Measurements from ENCODE around the gene LCP1. TPM values are rescaled to one million over a fixed set of nuclear protein-coding genes. Genes with fewer than 3 reads are reported as not detected.

LCP1 gene
- total RNA-seq, 1 experiment from 2014 or later: 0.63 TPM

- Histone ChIP-seq H3K9me3 (no peaks in the 10 kb centered on the region), H3K27me3 (no peaks in the 10 kb centered on the region)
- DNase-seq: no peak
Observed at GRCh38 chr13:46192412-46192811, 10.4 kb upstream of the LCP1 start.

GRCh38 chr13:46185634-46186033 is 3.7 kb upstream of the LCP1 start:
- Histone ChIP-seq H3K4me3 (no peak overlapping the region), H3K36me3 (no peaks in the 10 kb centered on the region), H3K27me3 (peaks cover 5% of the 10 kb centered on the region), H3K9me3 (no peaks in the 10 kb centered on the region)
- DNase-seq: no peak

More at GRCh38 chr13:46192412-46192811, 10.4 kb upstream of the LCP1 start:
- no peaks in the 10 kb centered on the region for H3K36me3 ChIP-seq
- H3K4me3 ChIP-seq: no peak overlapping the region

- DNase-seq: no peak
- peaks cover 5% of the 10 kb centered on the region for H3K27me3 ChIP-seq
- H3K36me3 ChIP-seq: no peaks in the 10 kb centered on the region
- H3K9me3 ChIP-seq: no peaks in the 10 kb centered on the region
- no peak overlapping the region for H3K4me3 ChIP-seq
Observed at GRCh38 chr13:46184277-46184699, 2.3 kb upstream of the LCP1 start.

GRCh38 chr13:46183018-46183946 is 1.3 kb upstream of the LCP1 start:
- peaks cover 5% of the 10 kb centered on the region for H3K27me3 ChIP-seq

GRCh38 chr13:46182491-46182877 is 507 bp upstream of the LCP1 start:
- no peak for DNase-seq
- no peaks in the 10 kb centered on the region for H3K9me3 ChIP-seq
- no peaks in the 10 kb centered on the region for H3K36me3 ChIP-seq
- H3K27me3 ChIP-seq: peaks cover 5% of the 10 kb centered on the region
- no peak overlapping the region for H3K4me3 ChIP-seq

More at GRCh38 chr13:46183018-46183946, 1.3 kb upstream of the LCP1 start:
- Histone ChIP-seq H3K36me3 (no peaks in the 10 kb centered on the region), H3K9me3 (no peaks in the 10 kb centered on the region), H3K4me3 (no peak overlapping the region)
- no peak for DNase-seq

- Histone ChIP-seq H3K27me3 (peaks cover 5% of the 10 kb centered on the region), H3K36me3 (no peaks in the 10 kb centered on the region), H3K9me3 (no peaks in the 10 kb centered on the region), H3K4me3 (no peak overlapping the region)
- no peak for DNase-seq
Observed at GRCh38 chr13:46181377-46181839, 569 bp downstream of the LCP1 start.

- DNase-seq: no peak
- Histone ChIP-seq H3K9me3 (no peaks in the 10 kb centered on the region), H3K36me3 (no peaks in the 10 kb centered on the region), H3K27me3 (peaks cover 5% of the 10 kb centered on the region), H3K4me3 (no peak overlapping the region)
Observed at GRCh38 chr13:46179969-46180763, 1.8 kb downstream of the LCP1 start.

- Histone ChIP-seq H3K27me3 (peaks cover 5% of the 10 kb centered on the region), H3K9me3 (no peaks in the 10 kb centered on the region), H3K36me3 (no peaks in the 10 kb centered on the region), H3K4me3 (no peak overlapping the region)
- DNase-seq: no peak
Observed at GRCh38 chr13:46179491-46179908, 2.5 kb downstream of the LCP1 start.

GRCh38 chr13:46178821-46179220 is 3.2 kb downstream of the LCP1 start:
- no peaks in the 10 kb centered on the region for H3K36me3 ChIP-seq
- DNase-seq: no peak
- no peak overlapping the region for H3K4me3 ChIP-seq
- H3K9me3 ChIP-seq: no peaks in the 10 kb centered on the region
- H3K27me3 ChIP-seq: peaks cover 5% of the 10 kb centered on the region

- peaks cover 5% of the 10 kb centered on the region for H3K27me3 ChIP-seq
- no peaks in the 10 kb centered on the region for H3K9me3 ChIP-seq
- no peaks in the 10 kb centered on the region for H3K36me3 ChIP-seq
- no peak overlapping the region for H3K4me3 ChIP-seq
- DNase-seq: no peak
Observed at GRCh38 chr13:46178143-46178542, 3.8 kb downstream of the LCP1 start.

GRCh38 chr13:46176756-46177155 is 5.2 kb downstream of the LCP1 start:
- H3K4me3 ChIP-seq: no peak overlapping the region
- no peaks in the 10 kb centered on the region for H3K9me3 ChIP-seq
- peaks cover 5% of the 10 kb centered on the region for H3K27me3 ChIP-seq
- no peaks in the 10 kb centered on the region for H3K36me3 ChIP-seq
- no peak for DNase-seq

- no peak for DNase-seq
- Histone ChIP-seq H3K4me3 (no peak overlapping the region), H3K36me3 (no peaks in the 10 kb centered on the region)
Observed at GRCh38 chr13:46173656-46174055, 8.3 kb downstream of the LCP1 start.

GRCh38 chr13:46172531-46172991 is 9.4 kb downstream of the LCP1 start:
- Histone ChIP-seq H3K9me3 (no peaks in the 10 kb centered on the region), H3K4me3 (no peak overlapping the region), H3K27me3 (no peaks in the 10 kb centered on the region; the same call in 1 of the 2 replicates), H3K36me3 (no peaks in the 10 kb centered on the region)
- no peak for DNase-seq

More at GRCh38 chr13:46173656-46174055, 8.3 kb downstream of the LCP1 start:
- Histone ChIP-seq H3K27me3 (no peaks in the 10 kb centered on the region), H3K9me3 (no peaks in the 10 kb centered on the region)

- Histone ChIP-seq H3K27me3 (no peaks in the 10 kb centered on the region; the same call in 1 of the 2 replicates), H3K36me3 (no peaks in the 10 kb centered on the region), H3K9me3 (no peaks in the 10 kb centered on the region), H3K4me3 (no peak overlapping the region)
- no peak for DNase-seq
Observed at GRCh38 chr13:46171739-46172138, 10.2 kb downstream of the LCP1 start.

GRCh38 chr13:46171217-46171616 is 10.8 kb downstream of the LCP1 start:
- H3K9me3 ChIP-seq: no peaks in the 10 kb centered on the region
- DNase-seq: no peak
- H3K36me3 ChIP-seq: no peaks in the 10 kb centered on the region
- no peak overlapping the region for H3K4me3 ChIP-seq
- no peaks in the 10 kb centered on the region; the same call in 1 of the 2 replicates for H3K27me3 ChIP-seq

GRCh38 chr13:46170687-46171086 is 11.3 kb downstream of the LCP1 start:
- DNase-seq: no peak
- no peaks in the 10 kb centered on the region for H3K9me3 ChIP-seq
- no peaks in the 10 kb centered on the region for H3K36me3 ChIP-seq
- H3K27me3 ChIP-seq: no peaks in the 10 kb centered on the region; the same call in 1 of the 2 replicates
- no peak overlapping the region for H3K4me3 ChIP-seq

- no peak overlapping the region for H3K4me3 ChIP-seq
- no peaks in the 10 kb centered on the region for H3K9me3 ChIP-seq
- no peak for DNase-seq
- no peaks in the 10 kb centered on the region; the same call in 1 of the 2 replicates for H3K27me3 ChIP-seq
- H3K36me3 ChIP-seq: no peaks in the 10 kb centered on the region
Observed at GRCh38 chr13:46170268-46170667, 11.7 kb downstream of the LCP1 start.
